AG04450 (cell line): Measurements from ENCODE around the gene GPC6. TPM values are rescaled to one million over a fixed set of nuclear protein-coding genes. Genes with fewer than 3 reads are reported as not detected.
A peak's percentile ranks its signal among the peaks of the same experiment; 100 is the strongest.

Source experiments
- CTCF ChIA-PET: fragments of 300-600, 350-600 bp; formaldehyde crosslinking; extraction: SDS; loops from one replicate; lab custom pipeline; 2022; ENCODE audit warnings: antibody characterized with exemption, inconsistent platforms; lab: Charles Lee
- POLR2A ChIA-PET: fragments of 350-600 bp; formaldehyde crosslinking; extraction: SDS; loops from one replicate; lab custom pipeline; 2021; ENCODE audit warnings: antibody characterized with exemption, inconsistent platforms; lab: Yijun Ruan, JAX
- DNase-seq: peaks from one replicate; pipeline ENCODE4 v3.0.0-alpha.2; 2011; ENCODE audit warnings: low read depth, low spot score
- H3K27ac ChIP-seq: one replicate; pipeline ENCODE4 v1.5.1; 2012; ENCODE audit warnings: low read depth, low read length, control low read depth
- H3K27me3 ChIP-seq: one replicate; pipeline ENCODE4 v1.6.0; 2012; ENCODE audit warnings: low read length; ENCODE audit not compliant: control insufficient read depth, insufficient read depth
- H3K4me3 ChIP-seq: 2 replicates; pipeline ENCODE4 v1.5.1; 2011; ENCODE audit warnings: mild to moderate bottlenecking, low read depth, low read length, control low read depth
- H3K9me3 ChIP-seq: 2 replicates; pipeline ENCODE4 v1.5.1; 2012; ENCODE audit warnings: low read length; ENCODE audit not compliant: control insufficient read depth, insufficient read depth
- CTCF ChIP-seq: IDR thresholded peaks from 2 replicates; pipeline ENCODE4 v1.5.1; 2011; ENCODE audit warnings: low read depth, low read length, control low read depth, inconsistent platforms
- polyA plus RNA-seq: library from polyadenylated mRNA; depleted of rRNA; stranded (reverse); fragments of >200 nt; gene quantifications from 2 replicates; pipeline ENCODE4 v1.2.3, GENCODE V29; 2011

Gene GPC6
- polyA plus RNA-seq, 1 experiment = 40.4 TPM

GRCh38 chr13:94128430-94128829, 901.8 kb downstream of the GPC6 start:
- no peak for TF ChIP-seq CTCF
- DNase-seq = no peak
- ChIA-PET POLR2A (no interaction called here), CTCF (no interaction called here)
- H3K9me3 ChIP-seq = no peaks in the 10 kb centered on the region
- H3K4me3 ChIP-seq = no peak overlapping the region
- no peaks in the 10 kb centered on the region for H3K27me3 ChIP-seq
- no peak overlapping the region for H3K27ac ChIP-seq

DNA sequence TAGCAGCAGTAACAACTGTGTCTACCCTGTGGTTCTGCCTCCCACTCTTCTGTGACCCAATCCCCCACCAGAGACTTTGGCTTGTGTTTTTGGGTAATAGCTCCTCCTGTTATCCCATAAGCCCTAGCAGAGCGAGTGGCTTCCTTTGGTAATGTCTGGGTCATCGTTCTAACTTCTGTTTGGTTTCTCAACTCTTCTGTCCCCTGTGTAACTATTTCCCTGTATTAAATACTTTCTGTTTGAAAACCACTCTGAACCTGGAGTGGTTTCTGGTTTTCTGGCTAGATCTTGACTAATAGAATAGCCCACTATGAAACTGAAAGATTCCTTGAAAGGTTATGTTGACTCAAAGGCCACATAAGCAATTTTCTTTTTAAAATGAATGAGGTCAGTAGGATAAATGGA, 902.9 kb downstream of the GPC6 start:
- DNase-seq = no peak
- Histone ChIP-seq H3K4me3 (no peak overlapping the region), H3K27ac (no peak overlapping the region), H3K27me3 (no peaks in the 10 kb centered on the region), H3K9me3 (no peaks in the 10 kb centered on the region)
- TF ChIP-seq CTCF = no peak
- ChIA-PET CTCF (no interaction called here), POLR2A (no interaction called here)

DNA sequence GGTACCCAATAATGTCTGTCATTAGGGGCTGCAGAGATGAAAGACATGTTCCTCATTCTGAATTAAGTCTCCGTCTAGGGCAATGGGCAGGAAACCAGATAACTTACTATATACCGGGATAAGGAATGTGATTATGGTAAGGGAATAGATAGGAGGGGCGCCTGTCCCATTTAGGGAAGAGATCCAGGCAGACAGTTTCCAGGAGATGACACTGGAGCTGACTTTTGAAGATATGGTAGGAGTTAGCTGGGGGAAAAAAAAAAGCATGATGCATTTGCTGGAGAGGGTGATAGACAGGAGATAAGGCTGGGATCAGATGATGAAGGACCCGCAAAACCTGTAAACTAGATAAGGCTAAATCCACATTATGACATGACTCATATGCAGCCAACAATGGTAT, 912.2 kb downstream of the GPC6 start:
- H3K27me3 ChIP-seq = no peaks in the 10 kb centered on the region
- ChIA-PET POLR2A (no interaction called here), CTCF (interaction anchor here (0.9 kb wide), 1 partner anchor 12 kb away, joined by 3 read pairs; no protein-coding TSS in a partner anchor)
- DNase-seq = no peak
- no peaks in the 10 kb centered on the region for H3K9me3 ChIP-seq
- TF ChIP-seq CTCF = no peak
- no peak overlapping the region for H3K27ac ChIP-seq
- H3K4me3 ChIP-seq = no peak overlapping the region

- TF ChIP-seq CTCF = no peak
- Histone ChIP-seq H3K27me3 (no peaks in the 10 kb centered on the region), H3K27ac (no peak overlapping the region), H3K9me3 (no peaks in the 10 kb centered on the region), H3K4me3 (no peak overlapping the region)
- ChIA-PET CTCF (no interaction called here), POLR2A (no interaction called here)
- peak; percentile 8 for DNase-seq
These were observed 912.9 kb downstream of the GPC6 start for GRCh38 chr13:94139393-94139995.

- Histone ChIP-seq H3K27me3 (no peaks in the 10 kb centered on the region), H3K27ac (no peak overlapping the region), H3K9me3 (no peaks in the 10 kb centered on the region), H3K4me3 (no peak overlapping the region)
- ChIA-PET POLR2A (no interaction called here), CTCF (no interaction called here)
- DNase-seq = no peak
- no peak for TF ChIP-seq CTCF
These were observed 913.4 kb downstream of the GPC6 start for GRCh38 chr13:94140027-94140426.
